DMS153 treated with DMSO at 0.1 percent for 48 hours (cell line): ENCODE results near the gene ZBTB7A.

Source experiments
- DNase-seq: peaks from one replicate; lab custom pipeline; 2025; ENCODE audit not compliant: unreplicated experiment; lab: John Stamatoyannopoulos, UW

The ZBTB7A gene

GRCh38 chr19:4066682-4067395 lies at the start of gene ZBTB7A:
Gene ZBTB7A (minus strand): TSS chr19:4066899. CDS start chr19:4055232, 11,667 bp downstream.
- no peak for DNase-seq

GRCh38 chr19:4115818-4116385 lies 49.2 kb upstream of the ZBTB7A start:
- DNase-seq: no peak

GRCh38 chr19:4115050-4115817 lies 48.5 kb upstream of the ZBTB7A start:
- no peak for DNase-seq

GRCh38 chr19:4114181-4114580 lies 47.5 kb upstream of the ZBTB7A start:
- no peak for DNase-seq

- no peak for DNase-seq
These were observed 46.8 kb upstream of the ZBTB7A start for GRCh38 chr19:4113398-4114088.

GRCh38 chr19:4112367-4112766 lies 45.7 kb upstream of the ZBTB7A start:
- no peak for DNase-seq

GRCh38 chr19:4109626-4109945 lies 42.9 kb upstream of the ZBTB7A start:
- no peak for DNase-seq

- no peak for DNase-seq
These were observed 42.3 kb upstream of the ZBTB7A start for GRCh38 chr19:4108767-4109625.

- DNase-seq: no peak
These were observed 36.4 kb upstream of the ZBTB7A start for GRCh38 chr19:4103080-4103433.

- DNase-seq: no peak
These were observed 35.8 kb upstream of the ZBTB7A start for GRCh38 chr19:4102339-4103079.

GRCh38 chr19:4101496-4101770 lies 34.7 kb upstream of the ZBTB7A start:
- DNase-seq: no peak

- DNase-seq: no peak
These were observed 34.2 kb upstream of the ZBTB7A start for GRCh38 chr19:4100647-4101495.

- DNase-seq: no peak
These were observed 32.5 kb upstream of the ZBTB7A start for GRCh38 chr19:4099041-4099764.

- no peak for DNase-seq
These were observed 31.8 kb upstream of the ZBTB7A start for GRCh38 chr19:4098493-4098892.

GRCh38 chr19:4097501-4097900 lies 30.8 kb upstream of the ZBTB7A start:
- no peak for DNase-seq

GRCh38 chr19:4096049-4096892 lies 29.6 kb upstream of the ZBTB7A start:
- DNase-seq: no peak

- no peak for DNase-seq
These were observed 28.8 kb upstream of the ZBTB7A start for GRCh38 chr19:4095488-4095844.
